ENCODE measurements around the gene RPL7L1.

DNA sequence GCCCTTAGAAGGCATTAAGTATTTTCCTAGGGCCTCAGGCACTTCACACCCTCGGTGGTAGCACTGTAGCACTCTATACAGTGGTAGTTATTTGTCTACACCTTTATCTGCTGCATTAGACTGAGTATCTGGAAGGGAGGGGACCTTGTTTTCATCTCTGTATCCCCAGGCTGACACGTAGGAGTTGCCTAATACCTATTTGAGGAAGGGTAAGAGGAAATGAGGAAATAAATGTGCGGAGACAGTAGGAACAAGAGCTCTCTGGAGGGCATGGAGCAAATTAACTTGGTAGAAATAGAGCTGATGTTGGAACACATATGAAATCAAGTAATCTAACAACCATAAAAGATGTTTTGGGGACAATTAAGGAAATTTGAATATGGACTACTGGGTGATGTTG lies 53.8 kb downstream of the RPL7L1 start:
- TF ChIP-seq FOXP2 (optimal IDR thresholded peaks at IDR 0.05; ENCODE audit: borderline replicate concordance, extremely low read depth, extremely low read length, insufficient read depth) (no peak), POLR2AphosphoS5 (IDR thresholded peaks at IDR 0.05; ENCODE audit: low read depth, low read length) (no peak), SIN3A (IDR thresholded peaks at IDR 0.05; ENCODE audit: borderline replicate concordance, insufficient read depth, low read length) (no peak), TAF1 (IDR thresholded peaks at IDR 0.05; ENCODE audit: borderline replicate concordance, insufficient read depth, low read length) (no peak)
- TF ChIP-seq, protein P1, sequence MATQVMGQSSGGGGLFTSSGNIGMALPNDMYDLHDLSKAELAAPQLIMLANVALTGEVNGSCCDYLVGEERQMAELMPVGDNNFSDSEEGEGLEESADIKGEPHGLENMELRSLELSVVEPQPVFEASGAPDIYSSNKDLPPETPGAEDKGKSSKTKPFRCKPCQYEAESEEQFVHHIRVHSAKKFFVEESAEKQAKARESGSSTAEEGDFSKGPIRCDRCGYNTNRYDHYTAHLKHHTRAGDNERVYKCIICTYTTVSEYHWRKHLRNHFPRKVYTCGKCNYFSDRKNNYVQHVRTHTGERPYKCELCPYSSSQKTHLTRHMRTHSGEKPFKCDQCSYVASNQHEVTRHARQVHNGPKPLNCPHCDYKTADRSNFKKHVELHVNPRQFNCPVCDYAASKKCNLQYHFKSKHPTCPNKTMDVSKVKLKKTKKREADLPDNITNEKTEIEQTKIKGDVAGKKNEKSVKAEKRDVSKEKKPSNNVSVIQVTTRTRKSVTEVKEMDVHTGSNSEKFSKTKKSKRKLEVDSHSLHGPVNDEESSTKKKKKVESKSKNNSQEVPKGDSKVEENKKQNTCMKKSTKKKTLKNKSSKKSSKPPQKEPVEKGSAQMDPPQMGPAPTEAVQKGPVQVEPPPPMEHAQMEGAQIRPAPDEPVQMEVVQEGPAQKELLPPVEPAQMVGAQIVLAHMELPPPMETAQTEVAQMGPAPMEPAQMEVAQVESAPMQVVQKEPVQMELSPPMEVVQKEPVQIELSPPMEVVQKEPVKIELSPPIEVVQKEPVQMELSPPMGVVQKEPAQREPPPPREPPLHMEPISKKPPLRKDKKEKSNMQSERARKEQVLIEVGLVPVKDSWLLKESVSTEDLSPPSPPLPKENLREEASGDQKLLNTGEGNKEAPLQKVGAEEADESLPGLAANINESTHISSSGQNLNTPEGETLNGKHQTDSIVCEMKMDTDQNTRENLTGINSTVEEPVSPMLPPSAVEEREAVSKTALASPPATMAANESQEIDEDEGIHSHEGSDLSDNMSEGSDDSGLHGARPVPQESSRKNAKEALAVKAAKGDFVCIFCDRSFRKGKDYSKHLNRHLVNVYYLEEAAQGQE (IDR thresholded peaks at IDR 0.05; ENCODE audit: insufficient read depth in 1 of 2, low read depth in 2 of 2, low read length in 2 of 2): no peak

All from PFSK-1 (cell line).